Neuronal stem cell (in vitro differentiated cells): ENCODE measurements around the gene LRRIQ1.

Experiments used
- DNase-seq: peaks from one replicate; pipeline ENCODE4 v3.0.0-alpha.2; 2013; ENCODE audit warnings: low spot score
- H2AFZ ChIP-seq: one replicate; pipeline ENCODE4 v1.6.1; 2013; ENCODE audit warnings: mild to moderate bottlenecking, low read length, inconsistent platforms
- H2AK5ac ChIP-seq: 2 replicates; pipeline ENCODE4 v1.6.1; 2013; ENCODE audit warnings: low read depth, mild to moderate bottlenecking, inconsistent platforms, low read length, moderate library complexity, mixed read lengths
- H2BK120ac ChIP-seq: 2 replicates; pipeline ENCODE4 v1.6.1; 2013; ENCODE audit warnings: low read depth, mild to moderate bottlenecking, inconsistent platforms, low read length, moderate library complexity, mixed read lengths
- H2BK12ac ChIP-seq: one replicate; pipeline ENCODE4 v1.6.1; 2013; ENCODE audit warnings: low read length, inconsistent platforms
- H2BK15ac ChIP-seq: 2 replicates; pipeline ENCODE4 v1.6.1; 2013; ENCODE audit warnings: mild to moderate bottlenecking, low read length, inconsistent platforms, mixed read lengths
- H2BK5ac ChIP-seq: one replicate; pipeline ENCODE4 v1.6.1; 2013; ENCODE audit warnings: inconsistent platforms, mild to moderate bottlenecking, low read length, moderate library complexity
- H3K14ac ChIP-seq: one replicate; pipeline ENCODE4 v1.6.1; 2013; ENCODE audit warnings: low read length, inconsistent platforms
- H3K18ac ChIP-seq: 2 replicates; pipeline ENCODE4 v1.6.1; 2013; ENCODE audit warnings: low read length, inconsistent platforms
- H3K23ac ChIP-seq: 2 replicates; pipeline ENCODE4 v1.6.1; 2013; ENCODE audit warnings: low read depth, mild to moderate bottlenecking, mixed read lengths, low read length, inconsistent platforms; ENCODE audit not compliant: poor library complexity
- H3K27ac ChIP-seq: replicated peaks from 3 replicates; pipeline ENCODE4 v1.5.1; 2013; ENCODE audit warnings: low read length, inconsistent platforms
- H3K27me3 ChIP-seq, 3 experiments: 2 replicates each; pipeline ENCODE4 v1.6.1; 2013; ENCODE audit warnings: low read length in 3 of 3, mild to moderate bottlenecking in 2 of 3, inconsistent platforms in 1 of 3, low read depth in 1 of 3, mixed read lengths in 1 of 3, moderate library complexity in 1 of 3; ENCODE audit not compliant: control insufficient read depth in 3 of 3, insufficient read depth in 3 of 3
- H3K36me3 ChIP-seq, 2 donors: replicated peaks in 1 of 2; 2 replicates each; pipeline ENCODE4 v1.6.1; 2013; ENCODE audit warnings: low read length in 2 of 2; ENCODE audit not compliant: control insufficient read depth in 2 of 2, insufficient read depth in 2 of 2
- H3K4ac ChIP-seq: 2 replicates; pipeline ENCODE4 v1.6.1; 2013; ENCODE audit warnings: inconsistent platforms, mild to moderate bottlenecking, low read length, moderate library complexity
- H3K4me1 ChIP-seq, 2 donors: 1 replicate in 1 of 2; 2 replicates in 1 of 2; pipeline ENCODE4 v1.6.1; 2013; ENCODE audit warnings: low read length in 2 of 2, low read depth in 1 of 2; ENCODE audit not compliant: control insufficient read depth in 2 of 2, insufficient read depth in 1 of 2
- H3K4me2 ChIP-seq: one replicate; pipeline ENCODE4 v1.6.1; 2013; ENCODE audit warnings: mild to moderate bottlenecking, low read length, inconsistent platforms; ENCODE audit not compliant: insufficient read depth, poor library complexity, severe bottlenecking
- H3K4me3 ChIP-seq, 2 donors: 2 replicates each; pipeline ENCODE4 v1.5.1; 2013; ENCODE audit warnings: low read length in 2 of 2, mild to moderate bottlenecking in 2 of 2, inconsistent platforms in 1 of 2, moderate library complexity in 1 of 2
- H3K79me1 ChIP-seq: one replicate; pipeline ENCODE4 v1.6.1; 2013; ENCODE audit warnings: low read depth, mild to moderate bottlenecking, inconsistent platforms, low read length, moderate library complexity
- H3K9ac ChIP-seq: one replicate; pipeline ENCODE4 v1.6.1; 2013; ENCODE audit warnings: mild to moderate bottlenecking, low read depth, low read length, inconsistent platforms; ENCODE audit not compliant: poor library complexity
- H3K9me3 ChIP-seq, 2 donors: replicated peaks in 1 of 2; 2 replicates each; pipeline versions ENCODE3 to v1.6.1; 2013; ENCODE audit warnings: low read length in 2 of 2, mild to moderate bottlenecking in 2 of 2, inconsistent platforms in 1 of 2, low read depth in 1 of 2, mixed read lengths in 1 of 2, moderate library complexity in 1 of 2; ENCODE audit not compliant: control insufficient read depth in 2 of 2, insufficient read depth in 1 of 2
- H4K8ac ChIP-seq: one replicate; pipeline ENCODE4 v1.6.1; 2013; ENCODE audit warnings: low read depth, mild to moderate bottlenecking, inconsistent platforms, low read length, moderate library complexity
- H4K91ac ChIP-seq: one replicate; pipeline ENCODE4 v1.6.1; 2013; ENCODE audit warnings: low read length, low read depth, mild to moderate bottlenecking, inconsistent platforms; ENCODE audit not compliant: poor library complexity
- WGBS, 2 donors: extraction: QIAGEN DNeasy Blood & Tissue Kit; methylation state at CpG; one replicate each; pipeline ENCODE4 v1.1.7; 2013; ENCODE audit warnings: missing lambda C conversion rate in 2 of 2, mixed read lengths in 1 of 2; ENCODE audit not compliant: insufficient read length in 2 of 2, insufficient replicate concordance in 1 of 2; ENCODE audit errors: extremely low coverage in 2 of 2; 5-methylcytosine and 5-hydroxymethylcytosine counted together

The LRRIQ1 gene

GRCh38 chr12:85018098-85018497, 18.1 kb upstream of the LRRIQ1 start:
- H4K8ac ChIP-seq: no peak overlapping the region
- H3K4me1 ChIP-seq: peaks cover 0 to 8% of the 10 kb centered on the region in 2 donors
- H2BK12ac ChIP-seq: no peak overlapping the region
- H2AK5ac ChIP-seq: no peak overlapping the region
- no peak overlapping the region for H2BK120ac ChIP-seq
- H2BK5ac ChIP-seq: no peak overlapping the region
- H3K18ac ChIP-seq: no peak overlapping the region
- H3K9ac ChIP-seq: no peak overlapping the region
- H2BK15ac ChIP-seq: no peak overlapping the region
- no peak overlapping the region for H3K4ac ChIP-seq
- H3K4me3 ChIP-seq: no peak overlapping the region
- no peak overlapping the region for H3K14ac ChIP-seq
- no peak overlapping the region for H3K4me2 ChIP-seq
- no peak for DNase-seq
- no peaks in the 10 kb centered on the region for H3K79me1 ChIP-seq
- no peak overlapping the region for H4K91ac ChIP-seq
- H3K36me3 ChIP-seq: no peaks in the 10 kb centered on the region
- no peak overlapping the region for H3K27ac ChIP-seq
- no peak overlapping the region for H3K23ac ChIP-seq
- H3K27me3 ChIP-seq: no peaks in the 10 kb centered on the region
- no peak overlapping the region for H2AFZ ChIP-seq
- no peaks in the 10 kb centered on the region for H3K9me3 ChIP-seq
- WGBS, 2 donors: no CpG with 5 or more reads among the region's 2 CpGs

- H2BK5ac ChIP-seq: no peak overlapping the region
- H3K79me1 ChIP-seq: no peaks in the 10 kb centered on the region
- H2BK15ac ChIP-seq: no peak overlapping the region
- no peaks in the 10 kb centered on the region for H3K9me3 ChIP-seq
- H3K23ac ChIP-seq: no peak overlapping the region
- H2BK12ac ChIP-seq: no peak overlapping the region
- H3K14ac ChIP-seq: no peak overlapping the region
- H2BK120ac ChIP-seq: no peak overlapping the region
- no peak overlapping the region for H3K4ac ChIP-seq
- no peak overlapping the region for H2AK5ac ChIP-seq
- H2AFZ ChIP-seq: no peak overlapping the region
- no peak for DNase-seq
- H3K18ac ChIP-seq: no peak overlapping the region
- H3K27ac ChIP-seq: no peak overlapping the region
- no peaks in the 10 kb centered on the region for H3K4me1 ChIP-seq
- no peak overlapping the region for H3K4me3 ChIP-seq
- no peak overlapping the region for H4K8ac ChIP-seq
- H3K36me3 ChIP-seq: no peaks in the 10 kb centered on the region
- no peak overlapping the region for H3K9ac ChIP-seq
- H3K4me2 ChIP-seq: no peak overlapping the region
- H3K27me3 ChIP-seq: no peaks in the 10 kb centered on the region
- no peak overlapping the region for H4K91ac ChIP-seq
Observed at GRCh38 chr12:85029456-85029855, 6.7 kb upstream of the LRRIQ1 start.

GRCh38 chr12:85036733-85037132, 582 bp downstream of the LRRIQ1 start:
- Histone ChIP-seq H2BK5ac (no peak overlapping the region), H3K4me1 (peaks cover 0 to 2% of the 10 kb centered on the region in 2 donors), H3K27ac (no peak overlapping the region), H4K91ac (no peak overlapping the region), H3K4ac (no peak overlapping the region), H3K27me3 (no peaks in the 10 kb centered on the region), H4K8ac (no peak overlapping the region), H3K4me3 (peak overlapping the region; percentile 54 to 73), H2BK120ac (no peak overlapping the region), H3K14ac (no peak overlapping the region), H3K36me3 (no peaks in the 10 kb centered on the region), H2BK15ac (no peak overlapping the region), H3K4me2 (no peak overlapping the region), H3K9me3 (no peaks in the 10 kb centered on the region), H3K9ac (no peak overlapping the region), H3K23ac (no peak overlapping the region), H3K18ac (no peak overlapping the region), H2AK5ac (no peak overlapping the region), H2BK12ac (no peak overlapping the region), H3K79me1 (no peaks in the 10 kb centered on the region), H2AFZ (peak overlapping the region; percentile 80)
- no CpG with 5 or more reads among the region's 3 CpGs for WGBS, 2 donors
- DNase-seq: no peak

- H3K4ac ChIP-seq: no peak overlapping the region
- peaks cover 0 to 2% of the 10 kb centered on the region in 2 donors for H3K4me1 ChIP-seq
- no peak overlapping the region for H3K14ac ChIP-seq
- no peak overlapping the region for H3K4me2 ChIP-seq
- no peak overlapping the region for H3K18ac ChIP-seq
- H2AK5ac ChIP-seq: no peak overlapping the region
- H2BK120ac ChIP-seq: no peak overlapping the region
- no peak overlapping the region for H2BK15ac ChIP-seq
- no CpG with 5 or more reads among the region's 1 CpG for WGBS, 2 donors
- H2BK5ac ChIP-seq: no peak overlapping the region
- H4K91ac ChIP-seq: no peak overlapping the region
- no peak overlapping the region for H2BK12ac ChIP-seq
- no peak overlapping the region for H3K27ac ChIP-seq
- H3K27me3 ChIP-seq: no peaks in the 10 kb centered on the region
- no peak overlapping the region for H2AFZ ChIP-seq
- H3K79me1 ChIP-seq: no peaks in the 10 kb centered on the region
- H3K9ac ChIP-seq: no peak overlapping the region
- H3K36me3 ChIP-seq: no peaks in the 10 kb centered on the region
- H3K23ac ChIP-seq: no peak overlapping the region
- H3K9me3 ChIP-seq: no peaks in the 10 kb centered on the region
- H4K8ac ChIP-seq: no peak overlapping the region
- no peak for DNase-seq
- no peak overlapping the region for H3K4me3 ChIP-seq
Observed at GRCh38 chr12:85041395-85041794, 5.2 kb downstream of the LRRIQ1 start.
